Subcutaneous abdominal adipose tissue (tissue), 5 donors: Measurements from ENCODE around the gene CDH12.

Source experiments
- H3K27ac ChIP-seq: one replicate; pipeline ENCODE4 v1.7.0; 2013; ENCODE audit warnings: low read depth, mild to moderate bottlenecking, inconsistent platforms, low read length, moderate library complexity
- H3K27me3 ChIP-seq, 5 donors: one replicate each; pipeline ENCODE4 v1.7.0; 2013; ENCODE audit warnings: low read length in 5 of 5, inconsistent platforms in 1 of 5; ENCODE audit not compliant: control insufficient read depth in 5 of 5, insufficient read depth in 4 of 5
- H3K36me3 ChIP-seq, 5 donors: one replicate each; pipeline ENCODE4 v1.7.0; 2013; ENCODE audit warnings: low read length in 5 of 5; ENCODE audit not compliant: control insufficient read depth in 5 of 5, insufficient read depth in 5 of 5
- H3K4me1 ChIP-seq, 5 donors: one replicate each; pipeline ENCODE4 v1.7.0; 2013; ENCODE audit warnings: low read length in 5 of 5, mild to moderate bottlenecking in 3 of 5, moderate library complexity in 1 of 5; ENCODE audit not compliant: control insufficient read depth in 5 of 5, insufficient read depth in 5 of 5
- H3K4me3 ChIP-seq, 5 donors: one replicate each; pipeline ENCODE4 v1.7.0; 2013; ENCODE audit warnings: low read length in 5 of 5, low read depth in 1 of 5
- H3K9ac ChIP-seq, 5 donors: one replicate each; pipeline ENCODE4 v1.7.0; 2013; ENCODE audit warnings: low read length in 5 of 5, mild to moderate bottlenecking in 4 of 5, moderate library complexity in 3 of 5
- H3K9me3 ChIP-seq, 5 donors: one replicate each; pipeline ENCODE4 v1.7.0; 2013; ENCODE audit warnings: low read length in 5 of 5; ENCODE audit not compliant: control insufficient read depth in 5 of 5
- donor health status: healthy.
- donor health status: healthy.
- donor health status: healthy.
- donor health status: healthy.
- donor health status: healthy.

CDH12 gene

DNA sequence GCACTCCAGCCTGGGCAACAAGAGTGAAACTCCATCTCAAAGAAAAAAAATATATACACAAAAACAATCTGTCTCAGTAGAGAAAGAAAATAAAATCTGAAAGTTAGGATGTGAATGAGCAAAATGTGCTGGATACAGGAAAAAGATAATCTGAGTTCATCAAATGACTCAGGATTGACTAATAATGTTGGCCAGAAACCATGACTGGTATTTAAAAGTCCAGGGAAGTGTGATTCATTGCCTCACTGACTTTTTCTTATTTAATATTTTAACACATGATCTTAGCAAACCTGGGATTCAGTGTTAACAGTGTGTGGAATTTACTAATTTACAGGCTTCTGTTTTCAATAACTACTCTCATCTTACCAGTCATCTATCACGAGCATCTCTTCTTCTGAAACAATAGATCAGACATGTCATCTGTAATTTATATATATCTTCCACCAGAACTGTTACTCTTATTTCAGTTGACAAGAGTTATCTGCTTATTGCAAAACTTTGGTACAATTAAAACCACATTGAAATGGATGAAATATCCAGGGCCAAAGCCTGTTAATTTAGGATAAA is 256.7 kb downstream of the CDH12 start:
- H3K4me1 ChIP-seq = no peaks in the 10 kb centered on the region
- H3K27me3 ChIP-seq = no peaks in the 10 kb centered on the region
- no peak overlapping the region for H3K9ac ChIP-seq
- no peak overlapping the region for H3K27ac ChIP-seq
- no peaks in the 10 kb centered on the region for H3K36me3 ChIP-seq
- no peaks in the 10 kb centered on the region for H3K9me3 ChIP-seq
- H3K4me3 ChIP-seq = no peak overlapping the region

DNA sequence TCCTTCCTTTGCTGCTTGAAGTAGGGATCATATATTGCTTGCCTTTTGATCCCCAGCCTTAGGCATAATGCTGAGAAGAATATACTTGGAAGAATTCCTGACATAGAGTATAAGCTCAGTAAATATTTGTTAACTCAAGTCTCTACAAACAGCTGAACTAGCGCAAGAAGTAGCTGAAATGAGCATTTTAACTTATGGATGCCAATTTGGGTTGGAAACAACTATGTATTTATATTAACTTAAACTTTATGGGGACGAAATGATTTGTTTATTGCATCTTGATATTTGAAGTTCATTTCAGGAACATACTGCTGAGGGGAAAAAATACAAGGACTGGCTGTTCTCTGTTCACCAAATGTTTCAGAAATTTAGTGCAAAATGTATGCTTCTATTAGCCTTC is 258.7 kb downstream of the CDH12 start:
- Histone ChIP-seq H3K27me3 (no peaks in the 10 kb centered on the region), H3K27ac (no peak overlapping the region), H3K9ac (no peak overlapping the region), H3K36me3 (no peaks in the 10 kb centered on the region), H3K4me3 (no peak overlapping the region), H3K4me1 (no peaks in the 10 kb centered on the region), H3K9me3 (no peaks in the 10 kb centered on the region)

DNA sequence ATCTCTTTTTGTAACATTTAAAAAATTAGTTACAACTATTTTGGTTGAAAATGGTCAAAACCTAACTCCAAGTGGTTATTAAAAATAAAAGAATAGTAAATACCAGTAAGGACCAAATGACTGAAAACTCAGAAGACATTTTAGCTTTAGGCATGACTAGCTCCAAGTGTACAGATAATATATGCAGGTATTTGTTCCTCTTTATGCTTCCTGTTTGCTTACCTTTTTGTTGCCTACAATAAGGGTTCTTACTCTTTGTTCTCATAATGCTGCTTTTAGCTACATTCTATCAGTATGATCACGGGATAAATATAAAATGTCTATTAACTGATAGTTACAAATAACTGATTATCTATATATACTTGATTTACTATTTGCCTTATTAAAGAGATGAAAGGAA is 259.6 kb downstream of the CDH12 start:
- Histone ChIP-seq H3K9ac (no peak overlapping the region), H3K4me1 (no peaks in the 10 kb centered on the region), H3K27me3 (no peaks in the 10 kb centered on the region)

DNA sequence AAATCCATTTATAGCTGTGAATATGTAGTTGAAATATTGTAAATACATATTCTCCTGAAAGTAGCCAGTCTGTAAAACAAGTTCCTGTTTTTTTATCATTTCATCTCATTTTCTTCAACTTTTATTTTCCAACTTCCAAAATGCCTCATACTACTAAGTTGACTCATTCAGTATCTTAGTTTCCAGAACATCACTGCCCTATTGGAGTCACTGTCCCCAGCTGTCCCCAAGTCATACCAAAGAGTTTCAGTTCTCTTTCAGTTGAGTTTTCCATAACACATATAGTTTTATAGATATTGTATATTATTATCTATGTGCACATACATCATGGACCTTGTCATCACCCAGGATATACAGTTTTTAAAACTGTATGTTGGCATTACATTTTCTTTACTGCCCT is 261.7 kb downstream of the CDH12 start:
- H3K4me1 ChIP-seq = no peaks in the 10 kb centered on the region
- H3K9ac ChIP-seq = no peak overlapping the region
- no peak overlapping the region for H3K4me3 ChIP-seq
- no peaks in the 10 kb centered on the region for H3K36me3 ChIP-seq
- H3K27me3 ChIP-seq = no peaks in the 10 kb centered on the region
- no peak overlapping the region for H3K27ac ChIP-seq
- no peaks in the 10 kb centered on the region for H3K9me3 ChIP-seq

More for the DNA sequence above, 259.6 kb downstream of the CDH12 start:
- Histone ChIP-seq H3K27ac (no peak overlapping the region), H3K36me3 (no peaks in the 10 kb centered on the region), H3K4me3 (no peak overlapping the region), H3K9me3 (no peaks in the 10 kb centered on the region)

DNA sequence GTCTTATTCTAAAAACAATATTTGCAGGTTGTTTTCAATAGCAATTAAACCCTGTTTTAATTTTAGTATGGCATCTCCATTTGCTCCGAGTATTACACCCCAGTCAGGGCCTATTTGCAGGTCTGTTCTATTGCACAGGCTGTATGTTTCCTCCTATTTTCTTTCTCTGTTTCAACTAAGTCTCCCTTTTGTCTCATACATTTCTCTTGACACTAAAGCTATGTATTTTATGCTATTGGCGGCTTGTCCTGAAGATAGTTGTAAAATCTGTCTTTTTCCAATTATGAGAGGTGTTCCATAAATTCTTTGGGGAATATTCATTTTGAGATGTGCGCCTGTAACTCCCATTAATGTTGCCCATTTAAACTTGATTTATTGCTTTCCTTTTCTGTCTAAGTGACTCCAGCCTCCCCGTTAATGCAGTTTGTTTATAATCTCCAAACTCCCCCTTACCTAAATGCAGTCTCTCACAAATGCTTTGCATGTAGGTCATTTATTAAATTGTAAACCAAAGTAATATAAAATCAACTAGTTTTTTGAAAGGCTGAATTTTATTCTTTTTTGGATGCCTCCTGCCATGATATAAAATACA is 262.4 kb downstream of the CDH12 start:
- Histone ChIP-seq H3K9ac (no peak overlapping the region), H3K4me3 (no peak overlapping the region), H3K27ac (no peak overlapping the region), H3K36me3 (no peaks in the 10 kb centered on the region), H3K4me1 (no peaks in the 10 kb centered on the region), H3K27me3 (no peaks in the 10 kb centered on the region), H3K9me3 (no peaks in the 10 kb centered on the region)

DNA sequence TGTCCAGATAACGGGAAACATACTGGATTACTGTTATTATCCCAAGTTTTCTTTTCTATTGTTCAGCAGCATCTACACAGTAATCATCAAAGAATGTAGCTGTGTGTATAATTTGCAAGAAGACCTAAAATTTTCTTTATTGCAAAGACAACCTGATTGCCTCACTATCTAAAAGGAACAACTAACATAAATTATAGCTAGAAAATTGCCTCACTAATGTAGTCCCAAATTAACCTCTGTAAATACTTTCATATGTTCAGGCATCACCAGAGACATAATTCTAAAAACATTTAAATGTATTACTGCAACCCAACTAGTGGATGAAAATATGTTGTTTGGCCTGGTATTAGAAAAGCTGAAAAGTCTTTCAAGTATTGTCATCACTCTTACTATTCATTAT is 275.4 kb downstream of the CDH12 start:
- H3K27me3 ChIP-seq = no peaks in the 10 kb centered on the region
- no peaks in the 10 kb centered on the region for H3K4me1 ChIP-seq
- no peak overlapping the region for H3K4me3 ChIP-seq
- no peaks in the 10 kb centered on the region for H3K9me3 ChIP-seq
- H3K36me3 ChIP-seq = no peaks in the 10 kb centered on the region
- no peak overlapping the region for H3K9ac ChIP-seq
- no peak overlapping the region for H3K27ac ChIP-seq

DNA sequence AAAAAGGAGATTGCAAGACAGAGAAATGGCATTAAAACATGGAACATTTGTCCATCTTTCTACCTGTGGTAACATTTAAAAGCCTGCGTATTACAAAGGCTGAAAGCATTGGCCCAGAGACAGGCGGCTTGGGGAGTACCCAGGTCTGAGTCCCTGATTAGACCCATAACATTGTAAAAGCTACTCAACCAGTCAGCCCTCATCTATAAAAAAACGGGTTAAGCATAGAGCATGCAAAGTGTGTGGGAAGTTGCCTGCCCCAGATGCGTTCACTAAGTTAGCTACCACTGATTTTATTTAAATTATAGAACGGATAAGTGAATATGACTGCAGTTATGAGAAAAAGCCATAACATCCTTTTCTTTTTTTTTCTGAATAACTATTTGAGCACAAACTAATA is 276.1 kb downstream of the CDH12 start:
- Histone ChIP-seq H3K4me1 (no peaks in the 10 kb centered on the region), H3K27me3 (no peaks in the 10 kb centered on the region), H3K4me3 (no peak overlapping the region), H3K27ac (no peak overlapping the region), H3K9ac (no peak overlapping the region), H3K36me3 (no peaks in the 10 kb centered on the region), H3K9me3 (no peaks in the 10 kb centered on the region)

DNA sequence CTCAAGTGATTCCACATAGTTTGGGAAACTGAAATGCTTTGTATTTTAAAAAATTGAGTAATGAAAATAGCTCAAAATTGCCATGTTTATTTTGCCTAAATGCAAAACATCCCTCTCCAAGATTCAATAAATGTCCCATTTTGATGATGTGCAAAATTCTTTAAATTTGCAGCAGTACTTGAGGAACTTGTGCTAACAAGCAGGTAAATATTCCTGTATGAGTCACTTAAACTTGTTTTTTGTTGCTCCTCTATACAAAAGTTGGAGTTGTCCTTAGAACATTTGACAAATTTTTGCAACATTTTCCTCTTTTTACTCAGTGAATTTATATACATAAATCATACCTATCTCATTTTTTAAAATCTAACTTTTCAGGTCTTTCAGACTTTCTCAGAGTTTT is 280.2 kb downstream of the CDH12 start:
- Histone ChIP-seq H3K4me3 (no peak overlapping the region), H3K4me1 (no peaks in the 10 kb centered on the region), H3K36me3 (no peaks in the 10 kb centered on the region), H3K27me3 (no peaks in the 10 kb centered on the region), H3K9me3 (peaks cover 0 to 4% (median 0%) of the 10 kb centered on the region in 5 donors), H3K9ac (no peak overlapping the region), H3K27ac (no peak overlapping the region)

DNA sequence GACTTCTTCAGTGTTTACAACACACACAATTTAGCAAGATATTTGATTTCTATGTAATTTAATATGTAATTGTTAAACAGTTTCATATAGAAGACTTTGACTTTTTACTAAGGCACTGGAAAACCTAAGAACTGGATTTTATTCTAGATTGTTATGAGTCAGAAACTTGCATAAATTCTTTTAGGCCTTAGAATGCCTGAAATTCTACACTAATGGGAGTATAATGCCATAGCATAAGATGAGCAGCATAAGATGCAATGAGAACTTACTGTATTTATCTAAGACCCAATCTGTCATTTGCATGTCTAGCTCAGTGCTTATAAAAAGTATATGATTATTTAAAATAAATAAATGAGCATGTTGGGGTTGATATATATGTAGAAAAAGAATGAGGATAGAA is 285.2 kb downstream of the CDH12 start:
- Histone ChIP-seq H3K4me1 (no peaks in the 10 kb centered on the region), H3K4me3 (no peak overlapping the region), H3K9ac (no peak overlapping the region), H3K27me3 (no peaks in the 10 kb centered on the region), H3K36me3 (no peaks in the 10 kb centered on the region), H3K9me3 (peaks cover 0 to 4% (median 0%) of the 10 kb centered on the region in 5 donors), H3K27ac (no peak overlapping the region)

DNA sequence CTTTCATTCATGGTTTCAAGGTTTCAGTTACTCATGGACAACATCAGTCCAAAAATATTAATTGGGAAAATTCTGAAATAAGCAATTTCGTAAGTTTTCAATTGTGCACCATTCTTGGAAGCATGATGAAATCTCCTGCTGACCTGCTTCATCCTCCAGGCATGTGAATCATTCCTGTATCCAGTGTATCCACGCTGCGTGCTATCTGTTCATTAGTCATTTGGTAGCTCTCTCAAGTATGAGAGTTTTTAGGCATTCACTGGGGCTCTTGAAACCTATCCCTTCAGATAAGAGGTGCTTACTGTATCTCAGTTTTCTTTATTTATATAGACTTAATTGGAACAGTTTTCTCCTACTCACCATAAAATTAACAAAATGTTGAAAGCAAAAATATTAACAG is 293.0 kb downstream of the CDH12 start:
- Histone ChIP-seq H3K4me3 (no peak overlapping the region), H3K9me3 (no peaks in the 10 kb centered on the region)

More for the DNA sequence above, 293.0 kb downstream of the CDH12 start:
- no peaks in the 10 kb centered on the region for H3K27me3 ChIP-seq
- no peak overlapping the region for H3K27ac ChIP-seq
- no peak overlapping the region for H3K9ac ChIP-seq
- H3K4me1 ChIP-seq = no peaks in the 10 kb centered on the region
- H3K36me3 ChIP-seq = no peaks in the 10 kb centered on the region
